HepG2 (cell line): ENCODE data around the gene STK39.

ENCODE experiments used
- ATF7-NPFF ChIP-seq: sonication (generic); formaldehyde crosslinking; IDR thresholded peaks from 2 replicates; pipeline ENCODE4 v1.8.1; 2023; ENCODE audit warnings: mild to moderate bottlenecking, low read depth, missing genetic modification reagents, moderate library complexity
- SMAD9 ChIP-seq: sonication (generic); formaldehyde crosslinking; IDR thresholded peaks from 2 replicates; pipeline ENCODE4 v1.5.1; 2020; ENCODE audit warnings: mild to moderate bottlenecking, missing genetic modification reagents
- SP140L ChIP-seq: sonication (generic); formaldehyde crosslinking; IDR thresholded peaks from 2 replicates; pipeline ENCODE4 v1.4.0; 2020; ENCODE audit warnings: missing genetic modification reagents, borderline replicate concordance

GRCh38 chr2:168239281-168239680 is 8.1 kb downstream of the STK39 start:
- TF ChIP-seq SMAD9 (CRISPR knock-in tag), result no peak
- TF ChIP-seq SP140L (CRISPR knock-in tag), result no peak
- TF ChIP-seq ATF7-NPFF (CRISPR knock-in tag), result no peak
